ENCODE results near the gene KATNAL1.

KATNAL1 gene

DNA sequence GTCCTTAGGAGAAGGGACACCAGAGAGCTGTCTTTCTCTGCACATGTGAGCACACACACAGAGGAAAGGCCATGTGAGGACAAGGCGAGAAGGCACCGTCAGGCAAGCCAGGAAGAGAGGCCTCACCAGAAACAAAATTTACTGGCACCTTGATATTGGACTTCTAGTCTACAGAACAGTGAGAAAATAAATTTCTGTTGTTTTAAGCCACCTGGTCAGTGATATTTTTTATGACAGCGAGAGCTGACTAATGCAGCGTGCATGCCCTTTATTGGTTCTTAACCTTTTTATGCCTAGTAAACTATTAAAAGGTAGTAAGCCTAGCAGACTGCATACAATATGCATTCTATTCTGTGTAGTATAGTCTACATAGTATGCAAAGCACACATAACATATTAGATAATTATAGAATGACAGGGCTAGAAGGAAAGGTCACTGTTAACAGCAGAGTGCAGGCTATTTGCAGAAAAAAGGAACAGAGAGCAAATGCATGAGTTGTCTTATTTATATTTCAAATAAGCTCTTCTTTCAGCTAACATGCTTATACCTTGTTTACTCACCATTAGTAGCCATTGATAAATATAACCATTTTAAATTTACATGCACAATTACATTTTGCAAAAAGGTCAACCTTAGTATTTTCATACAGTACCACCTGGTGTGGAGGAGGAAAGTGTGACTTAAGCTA is 25.2 kb upstream of the KATNAL1 start:
- DNase-seq (ENCODE audit: low read depth in 2 of 2), result no peak

DNA sequence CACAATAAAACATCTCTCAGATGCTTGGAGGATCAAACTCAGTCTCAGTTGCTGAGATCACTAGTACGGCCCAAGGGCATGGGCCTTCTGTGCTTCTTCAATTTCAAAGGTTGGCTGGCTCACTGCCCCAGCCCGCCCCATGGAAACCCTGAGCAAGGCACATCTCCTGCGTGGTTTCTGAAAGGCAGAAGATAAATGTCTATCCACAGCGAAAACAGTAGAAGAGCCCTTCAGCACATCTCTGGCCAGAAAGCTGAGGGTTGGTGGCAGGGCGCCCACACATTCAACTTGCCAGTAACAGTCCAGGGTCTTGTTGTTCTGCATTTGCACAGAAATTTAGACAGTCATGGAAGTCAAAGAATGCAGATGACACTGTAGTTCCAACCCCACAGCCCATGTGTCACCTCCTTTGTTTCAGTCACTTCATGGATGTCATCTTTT is 24.0 kb upstream of the KATNAL1 start:
- no peak for DNase-seq (ENCODE audit: low read depth in 2 of 2)

DNA sequence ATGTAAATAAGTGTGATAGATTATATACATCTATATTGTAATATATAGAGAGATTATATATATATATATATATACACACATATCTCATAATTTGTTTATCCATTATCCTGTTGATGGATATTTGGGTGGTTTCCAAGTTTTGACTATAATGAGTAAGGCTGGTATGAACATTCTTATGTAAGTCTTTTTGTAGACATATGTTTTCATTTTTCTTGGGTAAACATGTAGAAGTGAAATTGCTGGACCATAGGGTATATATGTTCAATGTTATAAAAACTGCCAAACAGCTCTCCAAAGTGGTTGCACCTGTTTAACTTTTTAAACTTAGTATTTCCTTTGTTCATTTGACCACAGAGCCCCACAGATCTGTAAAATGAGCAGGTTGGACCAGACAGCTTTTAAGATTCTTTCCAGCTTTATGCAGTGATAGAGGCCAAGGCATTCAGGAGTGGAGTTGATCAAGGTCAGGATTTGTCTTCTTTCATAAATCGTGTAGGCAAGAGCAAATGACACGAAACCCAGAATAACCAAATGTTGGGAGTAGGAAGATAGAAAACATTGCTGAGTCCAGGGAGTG is 21.7 kb upstream of the KATNAL1 start:
- DNase-seq (ENCODE audit: low read depth in 2 of 2), result no peak

DNA sequence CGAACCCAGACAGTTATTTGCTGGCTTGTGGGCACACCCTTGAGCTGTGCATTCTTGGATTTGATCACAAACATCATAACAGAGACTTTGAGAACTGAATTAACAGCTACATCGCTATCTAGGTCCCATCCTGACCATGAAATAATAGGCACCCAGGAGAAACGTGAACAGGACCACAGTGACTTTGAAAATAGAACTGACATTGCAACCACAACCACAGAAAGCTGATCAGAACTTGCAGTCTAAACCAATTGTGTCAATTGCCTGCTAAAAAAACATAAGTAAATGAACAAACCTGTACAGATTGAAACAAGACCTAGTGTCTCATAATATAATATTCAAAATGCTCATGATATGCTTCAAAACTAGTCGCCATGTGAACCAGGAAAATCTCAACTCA is 18.3 kb upstream of the KATNAL1 start:
- DNase-seq (ENCODE audit: low read depth in 2 of 2), result no peak

DNA sequence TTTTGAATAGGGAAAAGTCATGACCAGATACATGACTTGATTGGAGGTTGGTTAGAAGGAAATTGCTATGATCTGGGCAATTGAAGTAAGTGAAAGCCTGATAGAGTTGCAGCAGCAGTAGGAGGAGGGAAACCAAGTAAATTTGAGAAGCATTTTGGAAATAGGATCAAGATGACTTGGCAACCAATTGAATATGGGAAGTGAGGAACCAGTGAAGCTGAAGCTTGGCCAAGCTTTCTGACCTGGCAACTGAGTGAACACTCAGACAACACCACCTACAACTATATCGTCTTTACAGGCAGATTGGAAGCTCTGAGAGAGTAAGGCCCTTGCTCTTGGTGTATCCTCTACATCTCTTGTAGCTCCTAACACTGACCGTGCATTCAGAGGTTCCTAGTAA is 16.2 kb upstream of the KATNAL1 start:
- no peak for DNase-seq (ENCODE audit: low read depth in 2 of 2)

DNA sequence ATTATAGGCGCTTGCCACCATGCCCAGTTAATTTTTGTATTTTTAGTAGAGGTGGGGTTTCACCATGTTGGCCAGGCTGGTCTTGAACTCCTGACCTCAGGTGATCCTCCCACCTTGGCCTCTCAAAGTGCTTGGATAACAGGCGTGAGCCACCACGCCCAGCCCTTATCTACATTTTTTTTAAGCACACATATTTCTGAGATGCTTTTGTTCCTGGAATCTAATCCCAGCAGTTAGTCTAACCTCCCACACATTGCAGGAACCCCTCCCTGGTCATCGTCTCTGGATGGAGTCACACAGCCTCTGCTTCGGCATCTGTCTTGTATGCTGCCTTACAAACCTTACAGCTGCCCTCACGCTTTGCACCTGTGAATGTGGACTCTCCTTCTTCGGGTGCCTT is 15.1 kb upstream of the KATNAL1 start:
- no peak for DNase-seq (ENCODE audit: low read depth in 2 of 2)

DNA sequence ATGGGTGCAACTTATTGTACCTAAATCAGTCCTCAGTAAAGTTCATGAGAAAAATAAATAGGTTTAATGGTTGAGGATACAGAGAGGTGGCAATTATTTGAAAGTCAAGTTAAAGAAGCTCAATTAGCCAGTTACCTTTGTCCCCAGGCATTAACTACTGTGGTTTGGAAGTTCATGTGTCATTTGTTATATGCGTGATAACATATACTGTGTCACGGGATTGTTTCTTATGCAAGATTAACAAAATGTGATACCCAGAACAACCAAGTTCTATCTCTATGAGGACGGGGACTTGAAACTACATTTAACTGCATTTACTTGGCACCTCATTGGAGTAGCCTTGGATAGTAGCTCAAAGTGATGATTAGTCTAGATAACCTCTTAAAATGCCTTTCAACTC is 13.9 kb upstream of the KATNAL1 start:
- DNase-seq (ENCODE audit: low read depth in 2 of 2), result no peak

DNA sequence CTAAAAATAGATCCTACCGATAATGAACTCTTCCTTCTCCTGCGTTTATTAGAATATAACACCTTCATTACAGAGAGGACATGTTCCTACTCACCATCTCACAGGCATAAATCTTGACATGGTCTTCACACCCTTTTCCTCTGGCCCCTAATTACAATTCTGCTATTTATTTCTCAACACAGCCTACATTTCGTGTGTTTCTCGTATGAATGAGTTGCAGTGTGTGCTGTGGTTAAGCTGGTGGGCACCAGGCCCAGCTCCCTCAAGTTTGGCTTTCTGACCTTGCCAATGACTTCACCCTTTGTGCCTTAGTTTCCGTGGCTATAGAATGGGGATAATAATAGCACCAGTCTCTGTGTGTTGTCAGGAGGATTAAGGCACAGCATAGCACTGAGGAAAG is 12.3 kb upstream of the KATNAL1 start:
- DNase-seq (ENCODE audit: low read depth in 2 of 2), result no peak

DNA sequence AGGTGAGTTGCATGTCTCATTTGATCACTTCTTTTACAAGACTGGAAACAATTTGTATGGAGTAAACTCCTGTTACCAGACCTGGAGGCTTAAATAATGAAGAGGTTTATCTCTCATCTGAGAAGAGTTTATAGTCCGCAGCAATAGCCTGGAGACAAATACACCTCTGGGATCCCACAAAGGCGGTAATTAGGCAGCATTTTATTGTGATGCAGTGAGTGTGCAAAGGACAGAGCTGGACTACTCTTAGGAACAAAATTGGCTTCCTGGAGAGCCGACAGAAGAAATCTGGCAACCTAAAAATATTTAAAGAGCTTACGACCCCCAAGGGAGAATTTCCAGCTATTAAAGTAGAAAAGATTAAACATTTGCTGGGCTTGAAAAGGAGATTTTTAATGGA is 11.8 kb upstream of the KATNAL1 start:
- no peak for DNase-seq (ENCODE audit: low read depth in 2 of 2)

DNA sequence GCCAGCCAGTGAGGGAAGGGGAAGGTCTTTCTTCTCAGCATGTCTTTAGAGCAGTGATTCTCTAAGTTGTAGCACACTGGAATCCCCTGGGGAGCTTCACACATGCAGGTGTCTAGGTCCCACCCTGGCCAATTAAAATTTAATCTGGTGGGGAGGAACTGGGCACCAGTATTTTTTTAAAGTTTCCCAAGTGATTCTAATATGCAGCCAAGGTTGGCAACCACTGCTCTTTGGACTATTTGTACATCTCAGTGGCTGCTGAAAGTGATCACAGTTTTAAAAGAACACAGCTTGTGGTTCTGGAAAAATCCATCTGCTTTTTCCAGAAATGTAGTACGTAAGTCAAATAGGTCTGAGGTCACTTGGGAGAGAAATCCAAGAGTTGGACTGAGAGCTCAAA is 10.7 kb upstream of the KATNAL1 start:
- DNase-seq (ENCODE audit: low read depth in 2 of 2), result no peak

DNA sequence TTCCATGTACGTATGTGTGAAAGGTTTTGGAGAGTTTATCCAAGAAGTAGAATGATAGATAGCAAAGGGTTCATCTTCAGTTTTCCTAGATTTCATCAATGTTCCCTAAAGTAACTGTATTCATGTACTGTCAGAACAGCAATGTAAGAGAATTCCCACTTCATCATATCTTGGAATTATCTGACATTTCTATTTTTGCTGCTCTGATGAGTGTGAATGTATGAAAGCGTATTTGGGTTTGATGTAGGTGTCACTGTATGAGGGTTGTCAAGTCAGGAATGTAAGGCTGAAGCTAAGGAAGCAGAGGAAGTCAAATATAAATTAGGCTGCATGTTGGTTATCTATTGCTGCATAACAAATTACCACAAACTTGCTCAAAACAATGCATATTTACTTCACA is 7.2 kb upstream of the KATNAL1 start:
- DNase-seq (ENCODE audit: low read depth in 2 of 2), result no peak

DNA sequence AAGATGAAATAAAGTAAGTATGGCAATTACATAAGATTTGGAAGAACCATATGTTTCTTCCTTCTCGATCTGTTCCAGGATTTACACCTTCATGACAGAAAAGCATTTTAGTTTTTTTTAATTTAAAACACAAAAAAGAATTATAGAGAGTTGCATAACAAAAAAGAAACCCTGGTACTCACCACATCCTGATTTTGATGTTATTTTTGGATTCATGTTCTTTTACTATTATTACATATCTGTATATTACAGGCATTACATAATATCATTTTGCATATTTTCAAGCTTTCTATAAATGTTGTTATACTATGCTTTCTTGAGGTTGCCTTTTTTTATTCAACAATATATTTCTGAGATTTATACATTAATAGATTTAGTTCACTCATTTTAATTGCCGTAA is 6.7 kb upstream of the KATNAL1 start:
- DNase-seq (ENCODE audit: low read depth in 2 of 2), result no peak

DNA sequence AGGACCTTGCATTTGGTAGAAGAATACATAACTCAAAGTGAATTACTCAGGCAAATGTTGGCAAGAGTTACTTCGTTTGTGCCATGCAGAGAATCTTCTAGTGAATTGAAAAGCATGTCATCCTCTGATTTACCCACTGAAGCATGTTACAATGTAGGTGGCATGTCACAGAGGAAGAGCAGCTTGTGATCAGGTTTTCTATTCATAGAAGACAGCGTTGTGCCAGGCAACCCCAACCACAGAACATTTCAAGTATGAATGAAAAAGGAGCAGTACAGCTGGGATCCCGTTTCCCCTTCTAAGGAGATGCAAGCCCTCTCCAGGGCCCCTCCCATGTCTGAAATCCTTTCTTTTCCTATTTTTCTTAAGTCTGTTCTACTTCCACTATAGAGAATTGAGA is 6.0 kb upstream of the KATNAL1 start:
- no peak for DNase-seq (ENCODE audit: low read depth in 2 of 2)

DNA sequence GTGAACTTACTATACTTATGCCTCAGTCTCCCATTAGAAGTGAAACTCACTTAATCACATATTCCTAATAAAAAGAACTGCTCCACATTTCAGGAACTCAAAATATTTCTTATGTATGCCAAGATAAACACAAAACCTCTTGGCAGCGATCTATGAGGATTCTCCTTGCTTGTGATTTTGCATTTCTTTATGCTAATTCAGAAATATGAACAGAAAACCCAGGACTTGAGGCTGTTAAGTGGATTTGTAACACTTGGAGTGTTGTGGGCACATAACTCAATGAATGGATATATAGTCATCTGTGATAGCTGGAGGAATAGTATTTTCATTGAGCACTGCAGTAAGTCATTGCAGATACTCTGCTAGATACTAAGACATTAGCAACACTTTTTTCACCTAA is 5.6 kb upstream of the KATNAL1 start:
- no peak for DNase-seq (ENCODE audit: low read depth in 2 of 2)

DNA sequence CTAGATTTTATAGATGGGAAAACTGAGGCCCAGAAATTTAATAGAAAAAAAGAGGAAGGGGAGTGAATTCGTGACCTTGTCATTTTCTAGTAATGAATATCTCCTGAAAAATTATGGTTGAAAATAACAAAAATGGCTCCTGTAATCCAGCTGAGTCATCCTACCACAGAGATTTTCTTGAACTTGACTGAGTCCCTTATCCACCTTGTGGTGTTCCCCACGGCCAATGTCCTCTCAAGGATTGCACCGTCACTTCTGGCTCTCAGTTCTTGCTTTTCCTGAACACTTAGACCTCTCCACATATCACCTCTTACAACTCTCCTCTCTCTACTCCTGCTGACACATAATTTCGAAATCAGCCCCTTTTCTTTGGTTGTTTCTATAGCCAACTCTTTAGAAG is 1.2 kb upstream of the KATNAL1 start:
- DNase-seq (ENCODE audit: low read depth in 2 of 2), result no peak

DNA sequence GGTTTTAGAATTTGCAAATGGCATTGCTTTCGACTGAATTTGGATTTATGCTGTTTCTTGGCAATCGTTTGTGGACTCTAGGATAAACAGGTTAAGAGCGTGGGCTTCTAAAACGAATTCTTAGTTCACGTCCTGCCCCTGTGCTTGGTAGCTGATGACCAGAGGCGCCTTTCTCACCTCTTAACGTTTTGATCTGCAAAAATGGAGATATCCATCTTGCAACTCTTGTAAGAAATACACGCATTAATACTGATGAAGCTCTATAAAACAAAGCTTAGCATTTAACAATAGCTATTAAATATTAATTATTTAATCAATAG is 580 bp upstream of the KATNAL1 start:
- no peak for DNase-seq (ENCODE audit: low read depth in 2 of 2)

DNA sequence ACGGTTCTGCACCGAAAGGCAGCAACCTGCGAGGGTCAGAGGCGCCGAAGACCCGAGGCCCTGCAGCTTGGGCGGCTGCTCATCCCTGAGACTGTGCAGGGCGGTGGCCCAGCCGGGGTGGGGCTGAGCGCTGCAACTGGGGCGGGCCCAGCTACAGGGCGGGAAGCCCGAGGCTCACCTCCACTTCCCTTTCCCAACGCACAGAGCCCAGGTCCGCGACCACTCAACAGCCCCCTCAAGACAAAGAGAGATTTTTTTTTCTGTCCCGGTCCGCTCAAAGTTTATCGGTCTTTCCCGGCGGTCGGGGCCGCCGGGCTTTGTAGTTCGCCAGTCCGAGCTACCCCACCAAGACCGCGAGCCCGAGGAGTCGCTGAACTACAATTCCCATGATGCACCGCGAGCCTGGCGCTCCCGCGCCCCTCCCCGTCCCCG is 573 bp downstream of the KATNAL1 start:
- DNase-seq (ENCODE audit: low read depth in 2 of 2), result peak; percentile 74 to 83

DNA sequence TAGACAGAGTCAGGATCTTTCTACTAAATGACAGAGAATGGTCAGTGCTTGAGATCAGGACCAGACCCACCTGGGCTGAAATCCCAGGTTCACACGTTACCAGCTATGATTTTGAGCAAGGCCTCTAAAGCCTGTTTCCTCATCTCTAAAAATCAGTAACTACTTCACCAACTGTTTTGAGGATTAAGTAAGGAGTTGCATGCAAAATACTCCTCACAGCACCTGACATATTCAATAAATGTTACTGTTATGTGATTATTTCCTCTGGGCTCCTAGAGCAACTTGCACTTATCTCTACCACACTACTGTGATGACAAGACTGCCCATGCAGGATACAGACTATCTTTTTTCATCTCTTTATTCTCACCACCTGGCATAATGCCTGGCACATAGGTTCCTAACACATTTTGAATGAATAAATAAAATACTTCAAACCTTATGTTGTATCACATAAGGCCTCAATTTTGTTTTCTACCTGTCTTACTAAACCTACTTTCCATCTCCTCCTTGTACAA is 1.8 kb downstream of the KATNAL1 start:
- no peak for DNase-seq (ENCODE audit: low read depth in 2 of 2)

DNA sequence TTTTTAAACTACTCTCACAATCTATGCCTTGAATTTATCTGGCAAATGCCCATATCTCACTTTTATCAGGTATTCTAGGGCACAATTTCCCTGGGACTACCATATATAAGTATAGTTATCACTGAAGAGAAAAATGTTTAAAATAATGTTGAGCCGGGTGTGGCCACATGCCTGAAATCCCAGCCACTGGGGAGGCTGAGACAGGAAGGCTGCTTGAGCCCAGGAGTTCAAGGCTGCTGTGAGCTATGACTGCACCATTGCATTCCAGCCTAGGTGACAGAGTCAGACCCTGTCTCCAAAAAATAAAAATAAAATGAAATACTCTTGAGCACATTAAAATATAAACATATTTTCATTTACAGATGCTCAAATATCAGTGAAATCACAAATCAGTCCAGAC is 4.1 kb downstream of the KATNAL1 start:
- DNase-seq (ENCODE audit: low read depth in 2 of 2), result no peak

DNA sequence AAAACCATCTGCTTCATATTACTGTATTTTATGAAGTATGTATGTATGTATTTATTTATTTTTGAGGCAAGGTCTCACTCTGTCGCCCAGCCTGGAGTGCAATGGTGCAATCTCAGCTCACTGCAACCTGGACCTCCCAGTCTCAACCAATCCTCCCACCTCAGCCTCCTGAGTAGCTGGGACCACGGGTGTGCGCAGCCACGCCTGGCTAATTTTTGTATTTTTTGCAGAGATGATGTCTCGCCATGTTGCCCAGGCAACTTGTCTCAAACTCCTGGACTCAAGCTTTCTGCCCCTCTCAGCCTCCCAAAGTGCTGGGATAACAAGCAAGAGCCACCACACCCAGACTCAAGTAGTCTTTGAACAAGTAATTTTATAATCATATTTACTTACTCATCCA is 5.5 kb downstream of the KATNAL1 start:
- no peak for DNase-seq (ENCODE audit: low read depth in 2 of 2)

DNA sequence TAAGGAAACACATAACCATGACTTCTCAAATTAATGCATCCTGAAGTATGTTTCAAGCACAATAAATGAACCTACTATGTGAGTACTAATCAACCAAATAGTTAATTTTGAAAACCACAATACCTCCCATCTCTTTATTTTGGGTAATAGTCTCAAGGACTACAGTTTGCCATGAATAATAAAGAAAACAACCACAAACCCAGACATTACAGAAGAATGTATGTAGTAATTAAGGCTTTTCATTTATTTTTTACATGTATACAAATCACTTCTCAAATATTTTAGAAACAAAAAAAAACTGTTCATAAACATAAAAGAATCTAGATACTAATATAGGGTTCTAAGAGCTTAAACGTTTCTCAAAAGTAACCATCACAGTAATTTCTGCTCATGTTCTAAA is 6.8 kb downstream of the KATNAL1 start:
- DNase-seq (ENCODE audit: low read depth in 2 of 2), result no peak

DNA sequence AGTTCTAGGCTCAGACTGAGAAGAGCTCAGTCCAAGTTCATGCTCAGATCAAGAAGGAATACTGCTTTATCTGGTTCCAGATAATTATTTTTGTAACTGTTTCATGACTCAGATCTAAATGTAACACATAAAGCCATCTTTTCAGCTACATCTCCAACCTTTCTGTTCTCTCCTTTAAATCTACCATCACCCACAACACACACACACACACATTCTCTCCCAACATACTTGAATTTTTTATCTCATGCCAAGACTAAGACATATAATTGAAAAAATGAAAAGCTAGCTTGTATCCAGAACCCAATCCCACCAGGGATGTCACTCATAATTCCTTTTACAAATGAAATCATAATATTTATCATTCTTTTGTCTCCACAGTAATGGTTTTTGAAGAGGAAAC is 7.6 kb downstream of the KATNAL1 start:
- no peak for DNase-seq (ENCODE audit: low read depth in 2 of 2)

DNA sequence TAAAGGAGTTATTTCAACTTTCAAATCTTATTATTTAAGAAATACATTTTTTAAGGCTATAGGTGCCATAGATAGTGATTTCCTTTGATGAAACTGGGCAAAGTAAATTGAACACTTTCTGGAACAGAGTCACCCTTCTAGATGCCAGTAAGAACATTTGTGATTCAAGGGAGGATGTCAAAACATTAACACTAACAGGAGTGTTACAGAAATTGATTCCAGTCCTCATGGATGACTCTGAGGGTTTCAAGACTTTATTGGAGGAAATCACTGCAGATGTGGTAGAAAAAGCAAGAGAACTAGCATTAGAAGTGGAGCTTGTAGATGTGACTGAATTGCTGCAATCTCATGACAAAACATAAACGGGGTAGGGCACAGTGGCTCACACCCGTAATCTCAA is 12.2 kb downstream of the KATNAL1 start:
- DNase-seq (ENCODE audit: low read depth in 2 of 2), result no peak

DNA sequence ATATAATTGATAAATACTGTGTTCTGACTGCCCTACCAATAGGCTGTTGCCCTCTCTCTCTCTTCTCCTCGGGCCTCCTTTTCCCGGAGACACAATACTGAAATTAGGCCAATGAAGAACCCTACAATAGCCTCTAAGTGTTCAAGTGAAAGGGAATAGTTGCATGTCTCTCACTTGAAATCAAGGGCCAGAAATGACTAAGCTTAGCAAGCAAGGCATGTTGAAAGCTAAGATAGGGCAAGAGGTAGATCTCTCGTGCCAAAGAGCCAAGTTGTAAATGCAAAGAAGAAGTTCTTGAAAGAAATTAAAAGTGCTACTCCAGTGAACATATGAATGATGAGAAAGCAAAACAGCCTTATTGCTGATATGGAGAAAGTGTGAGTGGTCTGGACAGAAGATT is 13.3 kb downstream of the KATNAL1 start:
- no peak for DNase-seq (ENCODE audit: low read depth in 2 of 2)

All from stimulated activated CD8-positive, alpha-beta memory T cell treated with anti-CD3 and anti-CD28 coated beads, Interleukin-7, amount 100 ng/mL, for 4 hours (primary cell).